GM10266 (cell line): ENCODE data around the gene SCRN2.

Experiments used
- DNase-seq: peaks from one replicate; pipeline ENCODE4 v3.0.0; 2012; ENCODE audit errors: extremely low spot score
- TF ChIP-seq, protein P1 (sequence below): IDR thresholded peaks from 2 replicates; pipeline ENCODE4 v1.5.1; 2012; ENCODE audit warnings: mild to moderate bottlenecking, low read depth; ENCODE audit not compliant: control insufficient read depth, insufficient read depth; ENCODE audit errors: missing control alignments

Gene SCRN2

DNA sequence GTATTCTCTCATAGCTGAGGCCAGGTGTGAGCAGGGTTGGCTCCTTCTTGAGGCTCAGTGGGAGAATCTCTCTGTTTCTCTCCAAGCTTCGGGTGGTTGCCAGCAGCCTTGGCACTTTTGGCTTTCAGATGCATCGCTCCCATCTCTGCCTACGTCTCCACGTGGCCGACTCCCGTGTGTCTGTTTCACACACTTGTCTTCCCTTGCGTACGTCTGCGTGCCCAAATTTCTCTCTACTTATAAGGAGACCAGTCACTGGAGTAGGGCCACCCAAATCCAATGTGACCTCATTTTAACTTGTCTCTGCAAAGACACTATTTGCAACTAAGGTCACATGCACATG is 34.2 kb downstream of the SCRN2 start:
- TF ChIP-seq, protein P1, sequence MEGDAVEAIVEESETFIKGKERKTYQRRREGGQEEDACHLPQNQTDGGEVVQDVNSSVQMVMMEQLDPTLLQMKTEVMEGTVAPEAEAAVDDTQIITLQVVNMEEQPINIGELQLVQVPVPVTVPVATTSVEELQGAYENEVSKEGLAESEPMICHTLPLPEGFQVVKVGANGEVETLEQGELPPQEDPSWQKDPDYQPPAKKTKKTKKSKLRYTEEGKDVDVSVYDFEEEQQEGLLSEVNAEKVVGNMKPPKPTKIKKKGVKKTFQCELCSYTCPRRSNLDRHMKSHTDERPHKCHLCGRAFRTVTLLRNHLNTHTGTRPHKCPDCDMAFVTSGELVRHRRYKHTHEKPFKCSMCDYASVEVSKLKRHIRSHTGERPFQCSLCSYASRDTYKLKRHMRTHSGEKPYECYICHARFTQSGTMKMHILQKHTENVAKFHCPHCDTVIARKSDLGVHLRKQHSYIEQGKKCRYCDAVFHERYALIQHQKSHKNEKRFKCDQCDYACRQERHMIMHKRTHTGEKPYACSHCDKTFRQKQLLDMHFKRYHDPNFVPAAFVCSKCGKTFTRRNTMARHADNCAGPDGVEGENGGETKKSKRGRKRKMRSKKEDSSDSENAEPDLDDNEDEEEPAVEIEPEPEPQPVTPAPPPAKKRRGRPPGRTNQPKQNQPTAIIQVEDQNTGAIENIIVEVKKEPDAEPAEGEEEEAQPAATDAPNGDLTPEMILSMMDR: no peak
- no peak for DNase-seq

DNA sequence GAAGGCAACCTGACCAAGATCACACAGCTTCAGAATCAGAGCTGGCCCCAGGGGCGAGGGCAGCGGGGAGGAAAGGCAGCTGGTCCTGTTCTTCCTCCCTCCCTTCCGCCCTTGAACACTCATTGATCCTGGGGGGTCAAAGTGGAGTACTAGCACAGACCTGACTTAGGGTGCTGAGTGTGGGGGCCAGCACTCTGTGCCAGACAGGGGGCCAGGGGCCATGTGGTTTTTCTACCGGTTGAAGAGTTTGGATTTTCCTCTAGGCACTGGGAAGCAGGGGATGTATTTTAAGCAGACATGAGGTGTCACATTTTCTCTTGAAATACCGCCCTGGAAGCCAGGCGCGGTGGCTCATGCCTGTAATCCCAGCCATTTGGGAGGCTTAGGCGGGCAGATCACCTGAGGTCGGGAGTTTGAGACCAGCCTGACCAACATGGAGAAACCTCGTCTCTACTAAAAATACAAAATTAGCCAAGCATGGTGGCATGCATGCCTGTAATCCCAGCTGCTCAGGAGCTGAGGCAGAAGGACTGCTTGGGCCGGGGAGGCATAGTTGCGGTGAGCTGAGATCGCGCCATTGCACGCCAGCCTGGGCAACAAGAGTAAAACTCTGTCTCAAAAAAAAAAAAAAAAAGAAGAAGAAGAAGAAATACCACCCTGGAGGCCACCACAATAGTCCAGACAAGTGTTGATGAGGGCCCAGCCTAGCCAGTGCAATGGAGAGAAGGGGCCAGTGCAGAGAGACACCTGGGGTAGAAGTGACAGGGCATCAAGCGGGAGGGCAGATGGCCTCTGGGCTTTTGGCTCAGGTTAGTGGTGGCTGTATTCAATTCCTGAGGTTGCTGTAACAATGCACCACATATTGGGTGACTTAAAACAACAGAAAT is 34.8 kb downstream of the SCRN2 start:
- TF ChIP-seq, protein P1: no peak
- no peak for DNase-seq

DNA sequence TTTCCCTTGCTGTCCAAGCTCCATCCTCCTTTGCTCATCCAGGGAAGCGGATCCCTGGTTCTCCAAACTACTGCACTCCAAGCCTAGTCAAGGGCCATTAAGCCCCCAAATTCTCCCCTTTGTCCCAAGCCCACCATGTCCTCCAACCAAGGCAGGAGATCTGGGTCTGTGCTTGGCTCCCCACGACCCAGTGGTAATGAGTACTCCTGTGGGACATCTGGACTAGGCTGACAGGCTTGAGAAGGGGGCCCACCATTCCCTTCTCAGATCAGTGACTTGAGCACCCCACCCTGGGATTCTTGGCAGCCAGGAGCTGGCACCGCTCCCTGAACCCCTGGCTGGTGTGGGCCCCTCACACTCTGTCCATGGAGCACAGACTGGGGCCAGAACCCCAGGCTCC is 36.6 kb downstream of the SCRN2 start:
- no peak for DNase-seq
- TF ChIP-seq, protein P1: no peak

- TF ChIP-seq, protein P1: no peak
These were observed 37.3 kb downstream of the SCRN2 start for GRCh38 chr17:47803751-47804150.

DNA sequence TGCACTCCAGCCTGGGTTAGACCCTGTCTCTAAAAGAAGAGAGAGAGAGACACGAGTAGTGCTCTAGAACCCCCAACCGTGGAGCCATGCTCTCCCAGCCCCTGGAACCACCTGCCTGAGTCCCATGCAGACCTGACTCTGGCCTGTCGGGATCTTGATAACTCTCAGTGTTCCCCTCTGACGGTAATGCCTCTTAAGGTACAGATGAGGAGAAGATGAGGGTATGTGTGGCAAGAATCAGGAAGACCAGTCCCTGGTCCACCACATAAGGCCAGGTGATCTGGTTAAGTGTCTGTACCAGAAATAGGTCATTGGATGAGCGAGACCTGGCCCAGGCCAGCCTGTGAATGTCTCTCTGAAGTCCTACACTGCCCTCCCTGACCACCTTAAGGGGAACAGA is 37.9 kb downstream of the SCRN2 start:
- DNase-seq: no peak
- TF ChIP-seq, protein P1: no peak

More at GRCh38 chr17:47803751-47804150, 37.3 kb downstream of the SCRN2 start:
- no peak for DNase-seq

- DNase-seq: peak; percentile 83
- TF ChIP-seq, protein P1: peak; percentile 63
These were observed 38.6 kb downstream of the SCRN2 start for GRCh38 chr17:47802341-47803022.

DNA sequence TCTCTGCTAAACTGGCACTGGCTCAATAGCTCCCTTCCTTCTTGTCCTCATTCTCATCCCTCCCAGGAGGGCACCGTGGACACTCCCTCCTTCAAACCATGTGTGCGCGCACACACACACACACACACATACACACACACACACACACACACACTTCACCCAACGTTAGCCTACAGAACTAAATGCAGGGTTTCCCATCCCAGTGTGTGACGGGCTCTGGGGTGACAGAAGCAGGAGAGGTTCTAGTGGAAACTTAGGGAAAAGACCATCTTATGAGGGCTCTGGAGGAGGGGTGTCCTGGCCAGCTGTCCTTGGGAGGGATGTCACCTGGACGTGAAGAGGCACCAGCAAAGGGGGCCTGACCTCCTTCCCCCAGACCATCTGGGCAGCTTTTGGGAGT is 39.2 kb downstream of the SCRN2 start:
- TF ChIP-seq, protein P1: no peak
- DNase-seq: no peak
